ENCODE results near the gene HCK. TPM values are rescaled to one million over a fixed set of nuclear protein-coding genes. Genes with fewer than 3 reads are reported as not detected.
A peak's percentile ranks its signal among the peaks of the same experiment; 100 is the strongest.

HCK gene
- total and polyA plus RNA-seq, 9 of the 15 experiments (the other 6 are each of a cell fraction or from before 2014, with no cell fraction given), result 0.09 to 0.51 (median 0.27) TPM; not detected in 6

- TF ChIP-seq CGGBP1 (CRISPR knock-in tag; IDR thresholded peaks at IDR 0.05) (no peak), ZNF311 (CRISPR knock-in tag; IDR thresholded peaks at IDR 0.05) (peak; percentile 56; the same call in 1 of the 2 replicates), ZNF41 (CRISPR knock-in tag; conservative IDR thresholded peaks at IDR 0.05) (no peak; the same call in 1 of the 2 replicates), ZNF785 (CRISPR knock-in tag; IDR thresholded peaks at IDR 0.05) (no peak), ELK3 (CRISPR knock-in tag; IDR thresholded peaks at IDR 0.05) (no peak), AFF1 (IDR thresholded peaks at IDR 0.05; ENCODE audit: low read depth in 1 of 2, partially characterized antibody in 2 of 2) (no peak), HNRNPLL (IDR thresholded peaks at IDR 0.05; ENCODE audit: low read depth, low read length, poor library complexity, severe bottlenecking) (no peak), ZBTB17 (CRISPR knock-in tag; IDR thresholded peaks at IDR 0.05) (no peak), PBX2 (CRISPR knock-in tag; IDR thresholded peaks at IDR 0.05; ENCODE audit: low read depth) (no peak), PBX2 (tag; conservative IDR thresholded peaks at IDR 0.05; ENCODE audit: low read depth) (0 out of 2 replicates have a peak, but pooled peaks have one; percentile 8), RBM25 (IDR thresholded peaks at IDR 0.05; ENCODE audit: low read depth, low read length, severe bottlenecking) (no peak), YBX1 (IDR thresholded peaks at IDR 0.05) (no peak), ZNF696 (CRISPR knock-in tag; conservative IDR thresholded peaks at IDR 0.05) (no peak), IFI16 (CRISPR knock-in tag; IDR thresholded peaks at IDR 0.05) (no peak)
- TF ChIP-seq, protein P1, sequence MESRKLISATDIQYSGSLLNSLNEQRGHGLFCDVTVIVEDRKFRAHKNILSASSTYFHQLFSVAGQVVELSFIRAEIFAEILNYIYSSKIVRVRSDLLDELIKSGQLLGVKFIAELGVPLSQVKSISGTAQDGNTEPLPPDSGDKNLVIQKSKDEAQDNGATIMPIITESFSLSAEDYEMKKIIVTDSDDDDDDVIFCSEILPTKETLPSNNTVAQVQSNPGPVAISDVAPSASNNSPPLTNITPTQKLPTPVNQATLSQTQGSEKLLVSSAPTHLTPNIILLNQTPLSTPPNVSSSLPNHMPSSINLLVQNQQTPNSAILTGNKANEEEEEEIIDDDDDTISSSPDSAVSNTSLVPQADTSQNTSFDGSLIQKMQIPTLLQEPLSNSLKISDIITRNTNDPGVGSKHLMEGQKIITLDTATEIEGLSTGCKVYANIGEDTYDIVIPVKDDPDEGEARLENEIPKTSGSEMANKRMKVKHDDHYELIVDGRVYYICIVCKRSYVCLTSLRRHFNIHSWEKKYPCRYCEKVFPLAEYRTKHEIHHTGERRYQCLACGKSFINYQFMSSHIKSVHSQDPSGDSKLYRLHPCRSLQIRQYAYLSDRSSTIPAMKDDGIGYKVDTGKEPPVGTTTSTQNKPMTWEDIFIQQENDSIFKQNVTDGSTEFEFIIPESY (CRISPR knock-in tag; IDR thresholded peaks at IDR 0.05), result no peak
- TF ChIP-seq, protein P2, sequence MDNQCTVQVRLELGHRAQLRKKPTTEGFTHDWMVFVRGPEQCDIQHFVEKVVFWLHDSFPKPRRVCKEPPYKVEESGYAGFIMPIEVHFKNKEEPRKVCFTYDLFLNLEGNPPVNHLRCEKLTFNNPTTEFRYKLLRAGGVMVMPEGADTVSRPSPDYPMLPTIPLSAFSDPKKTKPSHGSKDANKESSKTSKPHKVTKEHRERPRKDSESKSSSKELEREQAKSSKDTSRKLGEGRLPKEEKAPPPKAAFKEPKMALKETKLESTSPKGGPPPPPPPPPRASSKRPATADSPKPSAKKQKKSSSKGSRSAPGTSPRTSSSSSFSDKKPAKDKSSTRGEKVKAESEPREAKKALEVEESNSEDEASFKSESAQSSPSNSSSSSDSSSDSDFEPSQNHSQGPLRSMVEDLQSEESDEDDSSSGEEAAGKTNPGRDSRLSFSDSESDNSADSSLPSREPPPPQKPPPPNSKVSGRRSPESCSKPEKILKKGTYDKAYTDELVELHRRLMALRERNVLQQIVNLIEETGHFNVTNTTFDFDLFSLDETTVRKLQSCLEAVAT (IDR thresholded peaks at IDR 0.05), result no peak
These were observed 46.0 kb upstream of the HCK start (continued) for GRCh38 chr20:32006053-32006452.

All from K562 (cell line).